ENCODE data around the gene UGGT1. TPM values are rescaled to one million over a fixed set of nuclear protein-coding genes. Genes with fewer than 3 reads are reported as not detected.

Gene UGGT1
- total RNA-seq, 1 donor from 2014 or later, result 49.6 TPM

DNA sequence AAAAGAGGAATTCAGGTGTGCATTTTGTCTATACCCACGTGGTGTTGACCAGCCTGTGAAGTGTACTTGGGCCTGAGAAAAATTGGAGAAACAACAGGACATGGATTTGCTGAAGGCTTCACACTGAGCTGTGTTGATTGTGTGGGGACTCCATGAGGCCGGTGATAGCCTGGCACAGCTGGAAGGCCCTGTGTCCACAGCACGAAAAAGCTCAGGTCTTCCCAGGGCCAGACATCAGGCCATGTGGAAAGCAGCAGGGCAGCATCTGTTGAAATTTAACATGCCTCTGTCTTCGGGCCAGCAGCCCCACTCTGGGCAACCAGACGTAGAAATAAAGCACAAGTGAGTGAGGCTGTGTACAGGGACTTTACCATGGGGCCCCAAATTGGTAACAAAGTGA lies 143.6 kb downstream of the UGGT1 start:
- no peak overlapping the region for H3K4me3 ChIP-seq
- no peaks in the 10 kb centered on the region for H3K36me3 ChIP-seq
- TF ChIP-seq, protein P1, sequence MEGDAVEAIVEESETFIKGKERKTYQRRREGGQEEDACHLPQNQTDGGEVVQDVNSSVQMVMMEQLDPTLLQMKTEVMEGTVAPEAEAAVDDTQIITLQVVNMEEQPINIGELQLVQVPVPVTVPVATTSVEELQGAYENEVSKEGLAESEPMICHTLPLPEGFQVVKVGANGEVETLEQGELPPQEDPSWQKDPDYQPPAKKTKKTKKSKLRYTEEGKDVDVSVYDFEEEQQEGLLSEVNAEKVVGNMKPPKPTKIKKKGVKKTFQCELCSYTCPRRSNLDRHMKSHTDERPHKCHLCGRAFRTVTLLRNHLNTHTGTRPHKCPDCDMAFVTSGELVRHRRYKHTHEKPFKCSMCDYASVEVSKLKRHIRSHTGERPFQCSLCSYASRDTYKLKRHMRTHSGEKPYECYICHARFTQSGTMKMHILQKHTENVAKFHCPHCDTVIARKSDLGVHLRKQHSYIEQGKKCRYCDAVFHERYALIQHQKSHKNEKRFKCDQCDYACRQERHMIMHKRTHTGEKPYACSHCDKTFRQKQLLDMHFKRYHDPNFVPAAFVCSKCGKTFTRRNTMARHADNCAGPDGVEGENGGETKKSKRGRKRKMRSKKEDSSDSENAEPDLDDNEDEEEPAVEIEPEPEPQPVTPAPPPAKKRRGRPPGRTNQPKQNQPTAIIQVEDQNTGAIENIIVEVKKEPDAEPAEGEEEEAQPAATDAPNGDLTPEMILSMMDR (IDR thresholded peaks at IDR 0.05), result no peak
- H3K9me3 ChIP-seq, result no peaks in the 10 kb centered on the region
- no peak overlapping the region for H3K27ac ChIP-seq
- peaks cover 9% of the 10 kb centered on the region for H3K4me1 ChIP-seq
- DNase-seq (no peak), ATAC-seq (no peak)
- H3K27me3 ChIP-seq (ENCODE audit: low read depth), result peaks cover 3% of the 10 kb centered on the region
- intact Hi-C loops (cut with DNase I), result no loop called here

DNA sequence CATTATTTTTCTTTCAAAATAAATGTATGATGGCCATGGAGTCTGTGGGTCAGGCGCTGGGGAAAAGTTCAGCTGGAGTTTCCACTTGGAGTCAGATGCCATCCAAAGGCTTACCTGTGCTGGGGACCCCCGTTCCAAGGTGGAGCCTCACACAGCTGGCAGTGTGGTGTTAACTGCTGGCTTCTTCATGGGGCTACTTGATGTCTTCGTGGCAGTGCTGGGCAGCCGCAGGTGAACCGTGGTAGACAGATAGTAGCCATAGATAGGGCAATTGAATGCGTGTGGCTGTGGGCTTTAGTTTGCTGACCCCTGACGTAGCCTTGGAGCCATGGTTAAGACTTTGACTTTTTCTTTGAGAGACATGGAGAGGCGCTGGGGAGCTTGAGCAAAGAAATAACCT lies 144.6 kb downstream of the UGGT1 start:
- no peaks in the 10 kb centered on the region for H3K36me3 ChIP-seq
- peaks cover 3% of the 10 kb centered on the region for H3K27me3 ChIP-seq (ENCODE audit: low read depth)
- intact Hi-C loops (cut with DNase I), result no loop called here
- no peak overlapping the region for H3K4me3 ChIP-seq
- TF ChIP-seq, protein P1 (IDR thresholded peaks at IDR 0.05), result no peak
- H3K27ac ChIP-seq, result no peak overlapping the region
- no peak for DNase-seq
- ATAC-seq, result no peak
- H3K9me3 ChIP-seq, result no peaks in the 10 kb centered on the region
- peaks cover 9% of the 10 kb centered on the region for H3K4me1 ChIP-seq

DNA sequence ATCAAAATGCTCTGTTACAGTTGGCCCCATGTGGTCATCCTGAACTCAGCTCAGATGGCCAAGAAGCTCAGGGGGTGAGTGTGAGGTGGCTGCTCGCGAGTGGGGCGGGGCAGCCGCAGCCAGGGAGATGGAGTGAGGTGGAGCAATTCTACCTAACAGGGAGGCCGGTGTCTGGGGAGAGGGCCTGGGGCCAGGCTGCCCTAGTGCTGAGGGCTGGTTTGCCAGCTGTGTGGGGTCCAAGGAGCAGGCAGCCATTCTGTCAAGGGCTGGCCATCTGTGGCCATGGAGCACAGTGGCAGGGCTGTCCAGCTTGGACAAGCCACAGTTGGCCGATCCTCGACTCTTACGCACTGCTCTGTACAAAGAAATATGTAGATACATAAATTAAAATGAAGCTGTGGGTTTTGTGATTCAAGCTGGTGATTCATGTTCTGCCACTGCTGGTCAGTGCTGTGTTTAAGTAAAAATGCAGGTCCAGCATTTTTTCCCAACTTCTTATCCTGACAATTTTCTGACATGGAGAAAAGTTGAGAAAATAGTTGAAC lies 145.6 kb downstream of the UGGT1 start:
- Histone ChIP-seq H3K4me1 (peaks cover 9% of the 10 kb centered on the region), H3K9me3 (no peaks in the 10 kb centered on the region), H3K27ac (no peak overlapping the region), H3K27me3 (ENCODE audit: low read depth) (peaks cover 3% of the 10 kb centered on the region), H3K36me3 (no peaks in the 10 kb centered on the region), H3K4me3 (no peak overlapping the region)
- no peak for ATAC-seq
- intact Hi-C loops (cut with DNase I), result no loop called here
- TF ChIP-seq, protein P1 (IDR thresholded peaks at IDR 0.05), result no peak
- no peak for DNase-seq

DNA sequence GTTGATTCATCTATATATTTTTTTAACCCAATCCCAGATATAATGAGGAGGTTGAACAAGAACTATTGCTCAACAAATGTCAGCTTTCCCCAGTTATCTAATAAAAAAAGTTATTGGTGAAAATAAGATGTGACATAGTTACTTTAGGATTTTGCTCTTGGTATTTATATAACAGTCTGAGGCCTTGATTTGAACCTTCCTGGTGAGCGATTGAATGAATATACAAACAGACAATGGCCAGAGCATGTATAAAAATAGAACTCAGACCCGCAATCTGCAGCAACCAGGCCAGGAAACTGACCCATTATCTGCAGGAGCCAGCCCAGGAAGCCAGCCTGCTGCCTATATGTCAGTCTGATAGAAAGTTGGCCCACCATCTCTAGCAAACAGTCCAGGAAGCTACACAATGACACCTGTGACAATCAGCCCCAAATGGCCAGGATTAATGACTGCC lies 146.1 kb downstream of the UGGT1 start:
- Histone ChIP-seq H3K4me1 (peaks cover 9% of the 10 kb centered on the region), H3K36me3 (no peaks in the 10 kb centered on the region), H3K27me3 (ENCODE audit: low read depth) (peaks cover 3% of the 10 kb centered on the region), H3K27ac (no peak overlapping the region), H3K9me3 (no peaks in the 10 kb centered on the region), H3K4me3 (no peak overlapping the region)
- TF ChIP-seq, protein P1 (IDR thresholded peaks at IDR 0.05), result no peak
- DNase-seq (no peak), ATAC-seq (no peak)
- intact Hi-C loops (cut with DNase I), result no loop called here

DNA sequence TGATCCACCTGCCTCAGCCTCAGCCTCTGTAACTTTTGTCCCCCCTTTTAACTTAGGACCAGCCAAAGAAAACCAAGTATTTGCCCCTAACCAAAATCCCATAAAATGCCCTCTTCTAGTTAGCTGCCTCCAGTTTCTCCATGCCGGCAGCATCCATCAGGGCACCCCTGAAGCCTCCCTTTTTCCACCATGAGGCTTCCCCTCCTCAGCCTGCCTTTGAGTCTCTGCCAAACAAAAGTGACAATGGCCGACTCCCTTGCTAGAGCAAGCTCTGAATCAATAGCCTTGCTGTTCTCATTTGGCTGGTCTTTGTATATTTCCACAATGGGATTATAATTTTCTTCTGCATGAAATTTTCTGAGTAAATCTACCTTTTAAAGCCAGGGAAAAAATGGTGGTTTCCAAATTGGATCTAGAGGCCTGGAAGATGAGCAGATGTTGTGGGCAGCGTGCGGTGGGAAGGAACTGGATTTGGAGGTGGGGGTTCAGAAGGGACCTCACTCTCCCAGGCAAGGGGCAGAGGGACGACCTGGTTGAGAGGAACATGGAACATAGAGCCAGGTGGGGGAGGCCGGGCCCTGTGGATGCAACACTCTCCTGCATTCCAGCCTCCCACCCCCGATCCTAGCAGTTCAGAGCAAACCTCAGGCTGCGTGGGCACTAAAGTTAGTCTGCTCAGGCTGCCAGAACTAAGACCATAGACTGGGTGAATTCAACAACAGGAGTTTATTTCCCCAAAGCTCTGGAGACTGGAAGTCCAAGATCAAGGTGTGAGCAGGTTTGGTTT lies 147.1 kb downstream of the UGGT1 start:
- H3K4me3 ChIP-seq, result no peak overlapping the region
- TF ChIP-seq, protein P1 (IDR thresholded peaks at IDR 0.05), result no peak
- ATAC-seq (no peak), DNase-seq (no peak)
- H3K27ac ChIP-seq, result no peak overlapping the region
- no peaks in the 10 kb centered on the region for H3K9me3 ChIP-seq
- H3K27me3 ChIP-seq (ENCODE audit: low read depth), result no peaks in the 10 kb centered on the region
- no peaks in the 10 kb centered on the region for H3K36me3 ChIP-seq
- peaks cover 4% of the 10 kb centered on the region for H3K4me1 ChIP-seq
- intact Hi-C loops (cut with DNase I), result no loop called here
